ENCODE results near the gene HEY2. TPM values are rescaled to one million over a fixed set of nuclear protein-coding genes. Genes with fewer than 3 reads are reported as not detected.

Gene HEY2
- total and polyA plus RNA-seq, 2 of the 8 experiments (the other 6 are each of a cell fraction or from before 2014, with no cell fraction given): 9.1 to 16.2 TPM

DNA sequence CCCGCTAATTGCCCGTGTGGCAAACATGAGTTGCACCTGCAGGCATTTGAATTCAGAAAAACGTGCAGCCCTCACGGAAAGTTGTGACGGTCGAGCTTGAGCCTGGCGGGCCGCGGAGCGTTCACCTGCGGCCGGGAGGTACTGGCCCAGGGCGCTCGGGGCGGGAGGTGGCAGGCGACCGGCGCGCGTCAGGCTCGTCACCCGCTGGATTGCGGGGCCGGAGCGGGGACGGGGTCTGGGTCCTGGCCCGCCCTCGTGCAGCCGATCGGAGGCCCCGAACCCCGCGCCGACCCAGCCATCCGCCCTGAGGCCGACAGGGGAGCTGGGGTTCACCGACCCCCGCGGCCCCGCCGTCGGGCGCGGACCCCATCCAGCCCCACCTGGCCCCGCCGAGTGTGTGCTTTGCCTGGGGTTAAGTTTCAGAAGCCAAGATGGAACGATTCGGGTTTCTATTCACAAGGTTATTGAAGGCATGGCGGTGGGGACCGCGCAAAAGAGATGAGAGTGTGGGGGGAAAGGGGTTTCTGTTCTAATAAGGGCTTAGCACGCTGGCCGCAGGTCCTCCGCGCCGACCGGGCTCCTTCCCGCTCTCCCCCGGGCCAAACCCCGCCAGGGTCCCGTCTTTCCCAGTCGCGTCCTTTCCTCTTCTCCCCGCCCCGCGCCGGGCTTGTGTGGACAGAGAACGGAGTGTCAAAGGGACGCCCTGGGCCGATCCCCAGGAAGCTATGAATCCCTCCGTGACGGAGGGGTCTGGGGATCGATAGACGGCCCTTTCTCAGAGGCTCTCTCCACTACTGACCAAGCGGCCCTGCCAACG lies 1.6 kb upstream of the HEY2 start:
- Histone ChIP-seq H3K56ac (replicated peaks; ENCODE audit: insufficient read length, low read depth, low read length) (no peak overlapping the region), H2BK5ac (ENCODE audit: low read depth, low read length) (peak overlapping the region; percentile 18; the same call in 1 of the 2 replicates), H2AFZ (ENCODE audit: low read length) (no peak overlapping the region), H3K4me1 (replicated peaks in 1 of 4; ENCODE audit: control insufficient read depth in 3 of 4, insufficient read depth in 4 of 4, low read length in 3 of 4) (peaks cover 2 to 15% (median 7%) of the 10 kb centered on the region in 4 experiments; a peak in 5 of 7 replicates), H4K5ac (ENCODE audit: insufficient read length, low read depth, low read length) (no peak overlapping the region), H3K4me3 (ENCODE audit: extremely low read depth in 1 of 4, insufficient read depth in 2 of 4, low read depth in 3 of 4, low read length in 4 of 4) (peak overlapping the region; percentile 72 to 77 (median 76)), H2BK15ac (ENCODE audit: low read length) (no peak overlapping the region; the same call in 1 of the 2 replicates), H3K36me3 (ENCODE audit: control insufficient read depth in 2 of 4, insufficient read depth in 4 of 4, low read length in 3 of 4) (no peaks in the 10 kb centered on the region), H4K8ac (ENCODE audit: extremely low read depth, insufficient read depth, low read length) (peak overlapping the region; percentile 63; the same call in 1 of the 2 replicates), H3K79me2 (ENCODE audit: control insufficient read depth in 1 of 2, insufficient read depth in 2 of 2, low read length in 2 of 2) (peaks cover 0 to 22% of the 10 kb centered on the region in 2 experiments; a peak in 3 of 4 replicates), H4K20me1 (replicated peaks in 1 of 2; ENCODE audit: control insufficient read depth in 1 of 2, insufficient read depth in 2 of 2, low read length in 2 of 2) (peaks cover 2 to 5% of the 10 kb centered on the region in 2 experiments), H3K23me2 (ENCODE audit: low read depth, low read length) (peaks cover 27% of the 10 kb centered on the region), H3K4me2 (ENCODE audit: insufficient read depth in 1 of 2, low read depth in 2 of 2, low read length in 2 of 2) (peak overlapping the region; percentile 96 to 99), H3K79me1 (ENCODE audit: low read depth, low read length) (peaks cover 4% of the 10 kb centered on the region; the same call in 1 of the 2 replicates), H3K9me3 (ENCODE audit: insufficient read depth in 2 of 2, low read depth in 1 of 2, low read length in 1 of 2) (no peaks in the 10 kb centered on the region), H2BK20ac (ENCODE audit: low read length) (no peak overlapping the region), H2BK120ac (replicated peaks; ENCODE audit: low read depth, low read length) (no peak overlapping the region), H3K18ac (ENCODE audit: extremely low read depth, low read length) (peak overlapping the region; percentile 73; the same call in 1 of the 2 replicates), H3K23ac (ENCODE audit: insufficient read length) (no peak overlapping the region), H4K91ac (replicated peaks; ENCODE audit: insufficient read length, low read length) (peak overlapping the region; percentile 55), H2BK12ac (ENCODE audit: low read depth, low read length) (no peak overlapping the region), H3K14ac (ENCODE audit: insufficient read length) (no peak overlapping the region), H3K27me3 (replicated peaks in 1 of 4; ENCODE audit: control insufficient read depth in 3 of 4, extremely low read depth in 1 of 4, insufficient read depth in 3 of 4, low read length in 3 of 4) (peaks cover 0 to 25% (median 16%) of the 10 kb centered on the region in 4 experiments; a peak in 6 of 7 replicates), H3K4ac (replicated peaks; ENCODE audit: insufficient read length, low read depth, low read length) (no peak overlapping the region), H2AK5ac (ENCODE audit: low read depth, low read length) (no peak overlapping the region), H3K27ac (ENCODE audit: low read depth, low read length) (no peak overlapping the region), H3K9ac (replicated peaks in 1 of 4; ENCODE audit: extremely low read depth in 1 of 4, low read depth in 3 of 4, low read length in 3 of 4) (peak overlapping the region; percentile 15 to 52 (median 32); a peak in 4 of 7 replicates)
- CTCF ChIA-PET (ENCODE audit: partially characterized antibody): interaction anchor here (0.6 to 2.0 kb wide), 3 partner anchors 9 to 434 kb away, joined by 3 to 8 read pairs (median 7); no protein-coding TSS in a partner anchor
- POLR2A ChIA-PET (ENCODE audit: partially characterized antibody): interaction anchor here (0.6 to 2.3 kb wide), 14 partner anchors 8 to 434 kb away, joined by 3 to 12 read pairs (median 4); partner anchors contain the start of gene NCOA7
- FAIRE-seq (no peak), DNase-seq (ENCODE audit: low read depth in 1 of 2, low spot score in 2 of 2) (peak in 1 of 2 experiments; percentile 76)
- WGBS, 2 experiments (ENCODE audit: extremely low coverage in 1 of 2, insufficient coverage in 1 of 2, insufficient read length in 1 of 2, insufficient replicate concordance in 2 of 2, low coverage in 1 of 2, low lambda C conversion rate in 2 of 2, missing lambda C conversion rate in 1 of 2): 3% methylated on average over 53 of the region's 76 CpGs; no CpG with 5 or more reads in 1 of the 2 experiments
- TF ChIP-seq RNF2 (IDR thresholded peaks at IDR 0.05; ENCODE audit: borderline replicate concordance, low read depth, low read length, missing control alignments, poor library complexity, severe bottlenecking) (peak; percentile 60), RAD21 (IDR thresholded peaks at IDR 0.05 in 1 of 2, conservative IDR thresholded peaks at IDR 0.05 in 1 of 2; ENCODE audit: low read depth in 2 of 2, low read length in 2 of 2) (no peak), EZH2 (IDR thresholded peaks at IDR 0.05; ENCODE audit: low read depth, low read length, severe bottlenecking) (peak; percentile 69), SUZ12 (IDR thresholded peaks at IDR 0.05; ENCODE audit: low read length) (peak; percentile 44; the same call in 1 of the 2 replicates), CHD1 (IDR thresholded peaks at IDR 0.05; ENCODE audit: low read depth, low read length) (no peak; the same call in 1 of the 2 replicates), E2F6 (IDR thresholded peaks at IDR 0.05) (peak; percentile 39; the same call in 1 of the 2 replicates), SP2 (IDR thresholded peaks at IDR 0.05; ENCODE audit: low read length) (no peak)
- TF ChIP-seq, protein P1, sequence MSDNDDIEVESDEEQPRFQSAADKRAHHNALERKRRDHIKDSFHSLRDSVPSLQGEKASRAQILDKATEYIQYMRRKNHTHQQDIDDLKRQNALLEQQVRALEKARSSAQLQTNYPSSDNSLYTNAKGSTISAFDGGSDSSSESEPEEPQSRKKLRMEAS (IDR thresholded peaks at IDR 0.05): peak; percentile 72

All from H1 (cell line).